Skin epidermis (tissue), 12 donors: ENCODE data around the gene BUB1B.
"Not testable (repeated sequence)": the region's sequence is repeated elsewhere in the genome, so short reads cannot be mapped to it uniquely, and the experiment has no call there.

Experiments used
- H3K27ac ChIP-seq, 21 experiments: fragments of 200-600 bp; sonication (generic) in 11 of 21; one replicate each; pipeline ENCODE4 v1.5.0; 2020; ENCODE audit warnings: mild to moderate bottlenecking in 3 of 21, inconsistent platforms in 2 of 21, moderate library complexity in 2 of 21
- H3K4me3 ChIP-seq, 7 experiments: fragments of 200-600 bp; sonication (generic) in 2 of 7; one replicate each; pipeline ENCODE4 v1.5.0; 2020; ENCODE audit warnings: inconsistent platforms in 2 of 7, mild to moderate bottlenecking in 2 of 7, moderate library complexity in 1 of 7

The BUB1B gene

GRCh38 chr15:40135846-40136450 lies 24.9 kb upstream of the BUB1B start:
- not testable (repeated sequence) for H3K4me3 ChIP-seq, H3K27ac ChIP-seq

- H3K27ac ChIP-seq: no peak overlapping the region
These were observed 24.2 kb upstream of the BUB1B start for GRCh38 chr15:40136470-40137302.

GRCh38 chr15:40137303-40138200 lies 23.3 kb upstream of the BUB1B start:
- no peak overlapping the region for H3K27ac ChIP-seq

More at GRCh38 chr15:40136470-40137302, 24.2 kb upstream of the BUB1B start:
- no peak overlapping the region for H3K4me3 ChIP-seq

GRCh38 chr15:40138201-40138570 lies 22.7 kb upstream of the BUB1B start:
- H3K4me3 ChIP-seq, H3K27ac ChIP-seq: not testable (repeated sequence)

More at GRCh38 chr15:40137303-40138200, 23.3 kb upstream of the BUB1B start:
- H3K4me3 ChIP-seq: no peak overlapping the region

- Histone ChIP-seq H3K4me3 (no peak overlapping the region), H3K27ac (no peak overlapping the region)
These were observed 18.4 kb upstream of the BUB1B start for GRCh38 chr15:40142428-40142827.

GRCh38 chr15:40146037-40146436 lies 14.8 kb upstream of the BUB1B start:
- no peak overlapping the region for H3K4me3 ChIP-seq
- no peak overlapping the region for H3K27ac ChIP-seq

GRCh38 chr15:40149339-40149738 lies 11.5 kb upstream of the BUB1B start:
- H3K4me3 ChIP-seq: no peak overlapping the region
- no peak overlapping the region for H3K27ac ChIP-seq

GRCh38 chr15:40150163-40150925 lies 10.5 kb upstream of the BUB1B start:
- H3K4me3 ChIP-seq: no peak overlapping the region
- no peak overlapping the region for H3K27ac ChIP-seq

- H3K27ac ChIP-seq: no peak overlapping the region
These were observed 9.4 kb upstream of the BUB1B start for GRCh38 chr15:40151499-40151898.

GRCh38 chr15:40151991-40152390 lies 8.9 kb upstream of the BUB1B start:
- H3K4me3 ChIP-seq: no peak overlapping the region

More at GRCh38 chr15:40151499-40151898, 9.4 kb upstream of the BUB1B start:
- no peak overlapping the region for H3K4me3 ChIP-seq

GRCh38 chr15:40154821-40155220 lies 6.0 kb upstream of the BUB1B start:
- H3K27ac ChIP-seq, H3K4me3 ChIP-seq: not testable (repeated sequence)

More at GRCh38 chr15:40151991-40152390, 8.9 kb upstream of the BUB1B start:
- no peak overlapping the region for H3K27ac ChIP-seq

- Histone ChIP-seq H3K4me3 (no peak overlapping the region), H3K27ac (peak overlapping the region in 2 of 21 experiments; percentile 17 to 20)
These were observed 5.5 kb upstream of the BUB1B start for GRCh38 chr15:40155270-40155910.

GRCh38 chr15:40157778-40158447 lies 3.0 kb upstream of the BUB1B start:
- Histone ChIP-seq H3K27ac (no peak overlapping the region), H3K4me3 (no peak overlapping the region)

GRCh38 chr15:40160021-40160420 lies 848 bp upstream of the BUB1B start:
- H3K27ac ChIP-seq: no peak overlapping the region
- no peak overlapping the region for H3K4me3 ChIP-seq

GRCh38 chr15:40161693-40162391 lies 973 bp downstream of the BUB1B start:
- Histone ChIP-seq H3K27ac (no peak overlapping the region), H3K4me3 (peak overlapping the region in 6 of 7 experiments; percentile 42 to 92 (median 74))

- H3K4me3 ChIP-seq: no peak overlapping the region
- H3K27ac ChIP-seq: no peak overlapping the region
These were observed 1.7 kb downstream of the BUB1B start for GRCh38 chr15:40162552-40162951.

GRCh38 chr15:40163657-40164416 lies 3.0 kb downstream of the BUB1B start:
- H3K4me3 ChIP-seq: no peak overlapping the region

More at GRCh38 chr15:40163657-40164416, 3.0 kb downstream of the BUB1B start:
- H3K27ac ChIP-seq: peak overlapping the region in 1 of 21 experiments; percentile 51
